Endothelial cell of umbilical vein (primary cell): ENCODE results near the gene KCNJ5. TPM values are rescaled to one million over a fixed set of nuclear protein-coding genes. Genes with fewer than 3 reads are reported as not detected.

Experiments
- BruUV-seq: library from RNA; stranded (reverse); fragments of 400-500 nt; replicated peaks from 2 replicates; lab custom pipeline; 2021; lab: Mats Ljungman, UMichigan
- CTCF ChIA-PET: fragments of 300-600, 350-600 bp; sonication (Branson Sonifier 250); formaldehyde crosslinking; loops from one replicate; lab custom pipeline; 2021; ENCODE audit warnings: antibody characterized with exemption, inconsistent platforms; lab: Charles Lee
- POLR2A ChIA-PET: fragments of 300-600, 350-600 bp; sonication (Branson Sonifier 250); formaldehyde crosslinking; loops from one replicate; lab custom pipeline; 2021; ENCODE audit warnings: antibody characterized with exemption, inconsistent platforms; lab: Charles Lee
- DNase-seq: peaks from one replicate; pipeline ENCODE4 v3.0.0-alpha.2; 2011; ENCODE audit warnings: low read depth, low spot score
- FAIRE-seq: peaks from 2 replicates; lab custom pipeline; 2011; peaks lifted over from hg19 to GRCh38; lab: Jason Lieb, UNC
- H2AFZ ChIP-seq: 2 replicates; pipeline ENCODE4 v1.6.0; 2012; ENCODE audit warnings: low read depth, low read length, control low read depth, inconsistent platforms
- H3K27ac ChIP-seq: 2 replicates; pipeline ENCODE4 v1.5.1; 2011; ENCODE audit warnings: low read depth, mild to moderate bottlenecking, control low read depth, low read length, moderate library complexity; ENCODE audit not compliant: insufficient read depth
- H3K27me3 ChIP-seq, 2 experiments: 2 replicates each; pipeline versions ENCODE4 v1.6.0 to v1.6.1; 2011; ENCODE audit warnings: low read length in 2 of 2, mixed read lengths in 1 of 2; ENCODE audit not compliant: control insufficient read depth in 2 of 2, insufficient read depth in 2 of 2
- H3K36me3 ChIP-seq, 2 experiments: 2 replicates in 1 of 2; 3 replicates in 1 of 2; pipeline ENCODE4 v1.5.1; 2011; ENCODE audit warnings: low read length in 2 of 2, mild to moderate bottlenecking in 1 of 2, moderate library complexity in 1 of 2; ENCODE audit not compliant: control insufficient read depth in 2 of 2, insufficient read depth in 2 of 2; ENCODE audit errors: extremely low read depth in 1 of 2
- H3K4me1 ChIP-seq: 3 replicates; pipeline ENCODE4 v1.5.1; 2011; ENCODE audit warnings: mild to moderate bottlenecking, low read length; ENCODE audit not compliant: control insufficient read depth, insufficient read depth; ENCODE audit errors: extremely low read depth
- H3K4me2 ChIP-seq: 2 replicates; pipeline ENCODE4 v1.6.1; 2011; ENCODE audit warnings: low read length, control low read depth, mixed read lengths; ENCODE audit not compliant: insufficient read depth
- H3K4me3 ChIP-seq, 3 experiments: fragments of 200-600 bp in 1 of 3; sonication (generic), shearing (Covaris generic) in 1 of 3; replicated peaks in 1 of 3; 2 replicates each; pipeline ENCODE4 v1.5.1; 2011 to 2016; ENCODE audit warnings: control low read depth in 3 of 3, low read length in 3 of 3, mild to moderate bottlenecking in 2 of 3, inconsistent platforms in 1 of 3, low read depth in 1 of 3, moderate library complexity in 1 of 3; ENCODE audit not compliant: insufficient read depth in 1 of 3
- H3K79me2 ChIP-seq: 2 replicates; pipeline ENCODE4 v1.6.0; 2012; ENCODE audit warnings: low read length, inconsistent platforms; ENCODE audit not compliant: control insufficient read depth, insufficient read depth
- H3K9ac ChIP-seq: replicated peaks from 2 replicates; pipeline ENCODE3; 2011; ENCODE audit warnings: low read length, control low read depth; ENCODE audit not compliant: insufficient read depth; ENCODE audit errors: extremely low read depth
- H3K9me1 ChIP-seq: replicated peaks from 3 replicates; pipeline ENCODE4 v1.6.0; 2011; ENCODE audit warnings: mild to moderate bottlenecking, low read length; ENCODE audit not compliant: control insufficient read depth, insufficient read depth; ENCODE audit errors: extremely low read depth
- H3K9me3 ChIP-seq: replicated peaks from 2 replicates; pipeline ENCODE4 v1.5.1; 2012; ENCODE audit warnings: low read length, inconsistent platforms; ENCODE audit not compliant: control insufficient read depth, insufficient read depth
- H4K20me1 ChIP-seq: replicated peaks from 2 replicates; pipeline ENCODE3; 2011; ENCODE audit warnings: mild to moderate bottlenecking, low read length; ENCODE audit not compliant: control insufficient read depth, insufficient read depth; ENCODE audit errors: extremely low read depth
- CTCF ChIP-seq, 2 donors: IDR thresholded peaks; 1 replicate in 1 of 2; 2 replicates in 1 of 2; pipeline ENCODE4 v1.5.1; 2011; ENCODE audit warnings: low read length in 2 of 2, mild to moderate bottlenecking in 2 of 2, moderate library complexity in 2 of 2, control low read depth in 1 of 2, inconsistent platforms in 1 of 2, low read depth in 1 of 2; ENCODE audit not compliant: insufficient read depth in 1 of 2; ENCODE audit errors: extremely low read depth in 1 of 2
- EZH2 ChIP-seq: IDR thresholded peaks from 2 replicates; pipeline ENCODE4 v1.6.1; 2012; ENCODE audit warnings: borderline replicate concordance, low read depth, mild to moderate bottlenecking, moderate library complexity, low read length, inconsistent platforms; ENCODE audit not compliant: severe bottlenecking
- FOS ChIP-seq: IDR thresholded peaks from 2 replicates; pipeline ENCODE4 v1.6.1; 2011; ENCODE audit warnings: mild to moderate bottlenecking, low read length, moderate library complexity, borderline replicate concordance; ENCODE audit not compliant: insufficient read depth
- GATA2 ChIP-seq: IDR thresholded peaks from 2 replicates; pipeline ENCODE4 v1.7.0; 2011; ENCODE audit warnings: low read depth, mild to moderate bottlenecking, moderate library complexity, mixed read lengths, low read length; ENCODE audit not compliant: insufficient read length, insufficient read depth
- JUN ChIP-seq: IDR thresholded peaks from 2 replicates; pipeline ENCODE4 v1.6.1; 2011; ENCODE audit warnings: borderline replicate concordance, low read depth; ENCODE audit not compliant: insufficient read length, insufficient read depth
- MAX ChIP-seq: IDR thresholded peaks from 2 replicates; pipeline ENCODE4 v1.6.1; 2011; ENCODE audit not compliant: insufficient read depth, insufficient read length
- MYC ChIP-seq: IDR thresholded peaks from one replicate; pipeline ENCODE4 v1.6.1; 2011; ENCODE audit warnings: mild to moderate bottlenecking, low read depth, low read length
- POLR2A ChIP-seq: IDR thresholded peaks from 2 replicates; pipeline ENCODE4 v1.6.1; 2012; ENCODE audit warnings: low read depth, mild to moderate bottlenecking, control low read depth, low read length
- POLR2AphosphoS5 ChIP-seq: IDR thresholded peaks from 2 replicates; pipeline ENCODE4 v1.6.1; 2012; ENCODE audit warnings: low read depth, mild to moderate bottlenecking, control low read depth, low read length, moderate library complexity; ENCODE audit not compliant: insufficient read depth
- dilution Hi-C: fragments of 300-500 bp; cut with MboI; formaldehyde crosslinking; loops from one replicate; pipeline ENCODE4 v1.15.0; 2019; ENCODE audit warnings: low sequenced_read_pairs; ENCODE audit not compliant: extremely low pct_ligation_motif_present
- intact Hi-C: fragments of 100-400 bp; cut with micrococcal nuclease; formaldehyde crosslinking; loops from one replicate; pipeline ENCODE4 v1.10.0; 2022
- polyA plus RNA-seq, 4 experiments: library from polyadenylated mRNA; depleted of rRNA in 3 of 4; stranded (reverse) in 3 of 4; unstranded in 1 of 4; fragments of >200 nt; gene quantifications; 2 replicates each; pipeline versions ENCODE4 v1.2.1 to v1.2.3, GENCODE V29; 2011 to 2012; ENCODE audit warnings: missing spikeins in 1 of 4
- total RNA-seq: library from RNA; stranded (reverse); gene quantifications from 2 replicates; pipeline ENCODE4 v1.2.3, GENCODE V29; 2021

The KCNJ5 gene
- total and polyA plus RNA-seq, 2 donors (not counting 3 experiments of a cell fraction or from before 2014, with no cell fraction given): 0.13 TPM; not detected in 1

GRCh38 chr11:128856241-128856640 is 34.9 kb upstream of the KCNJ5 start:
- Histone ChIP-seq H3K9ac (no peak overlapping the region), H3K27ac (no peak overlapping the region), H4K20me1 (no peaks in the 10 kb centered on the region), H3K79me2 (no peaks in the 10 kb centered on the region), H2AFZ (no peak overlapping the region), H3K27me3 (no peaks in the 10 kb centered on the region), H3K9me1 (no peaks in the 10 kb centered on the region), H3K36me3 (no peaks in the 10 kb centered on the region), H3K9me3 (no peaks in the 10 kb centered on the region), H3K4me1 (no peaks in the 10 kb centered on the region), H3K4me2 (no peak overlapping the region), H3K4me3 (no peak overlapping the region)
- CTCF ChIA-PET: interaction anchor here (1.1 to 2.3 kb wide), 5 partner anchors 12 to 699 kb away, joined by 3 to 10 read pairs (median 5); no protein-coding TSS in a partner anchor
- intact Hi-C loops (no loop called here), dilution Hi-C loops (no loop called here)
- DNase-seq (no peak), FAIRE-seq (no peak)
- no TSS peak for BruUV-seq
- TF ChIP-seq MAX (no peak), FOS (no peak), JUN (no peak), POLR2A (no peak), POLR2AphosphoS5 (no peak), CTCF (IDR thresholded peaks at IDR 0.05; ENCODE audit: extremely low read depth in 1 of 2, insufficient read depth in 1 of 2, low read depth in 1 of 2, low read length in 2 of 2) (no peak), GATA2 (no peak), EZH2 (no peak), MYC (no peak)
- POLR2A ChIA-PET: no interaction called here
